HepG2 (cell line): ENCODE measurements around the gene FAM177B.

Source experiments
- GABPA ChIP-seq, 2 experiments: IDR thresholded peaks; 2 replicates each; pipeline ENCODE4 v1.6.1; 2011 to 2016; ENCODE audit warnings: low read depth in 2 of 2, low read length in 1 of 2, missing biosample characterization in 1 of 2, missing genetic modification characterization in 1 of 2
- TF ChIP-seq, protein P1 (sequence below): sonication (generic); formaldehyde crosslinking; IDR thresholded peaks from 2 replicates; pipeline ENCODE4 v1.4.0; 2020; ENCODE audit warnings: missing genetic modification reagents

DNA sequence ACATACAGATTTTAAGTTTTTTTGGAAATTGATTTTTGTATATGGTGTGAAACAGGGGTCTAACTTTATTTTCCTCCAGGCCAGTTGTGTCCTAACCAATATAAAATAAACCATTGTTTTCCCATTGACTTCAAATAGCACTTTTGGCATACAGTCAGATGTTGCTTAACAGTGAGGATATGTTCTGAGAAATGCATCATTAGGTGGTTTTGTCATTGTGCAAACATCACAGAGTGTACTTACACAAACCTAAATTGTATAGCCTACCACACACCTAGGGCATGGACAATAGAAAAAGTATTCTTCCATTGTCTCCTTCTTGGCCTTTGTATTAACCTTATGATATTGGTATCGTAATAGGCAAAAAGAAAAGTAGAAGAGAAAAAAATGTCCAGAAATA lies 40.5 kb downstream of the FAM177B start:
- TF ChIP-seq, protein P1, sequence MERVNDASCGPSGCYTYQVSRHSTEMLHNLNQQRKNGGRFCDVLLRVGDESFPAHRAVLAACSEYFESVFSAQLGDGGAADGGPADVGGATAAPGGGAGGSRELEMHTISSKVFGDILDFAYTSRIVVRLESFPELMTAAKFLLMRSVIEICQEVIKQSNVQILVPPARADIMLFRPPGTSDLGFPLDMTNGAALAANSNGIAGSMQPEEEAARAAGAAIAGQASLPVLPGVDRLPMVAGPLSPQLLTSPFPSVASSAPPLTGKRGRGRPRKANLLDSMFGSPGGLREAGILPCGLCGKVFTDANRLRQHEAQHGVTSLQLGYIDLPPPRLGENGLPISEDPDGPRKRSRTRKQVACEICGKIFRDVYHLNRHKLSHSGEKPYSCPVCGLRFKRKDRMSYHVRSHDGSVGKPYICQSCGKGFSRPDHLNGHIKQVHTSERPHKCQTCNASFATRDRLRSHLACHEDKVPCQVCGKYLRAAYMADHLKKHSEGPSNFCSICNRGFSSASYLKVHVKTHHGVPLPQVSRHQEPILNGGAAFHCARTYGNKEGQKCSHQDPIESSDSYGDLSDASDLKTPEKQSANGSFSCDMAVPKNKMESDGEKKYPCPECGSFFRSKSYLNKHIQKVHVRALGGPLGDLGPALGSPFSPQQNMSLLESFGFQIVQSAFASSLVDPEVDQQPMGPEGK (CRISPR knock-in tag): no peak
- TF ChIP-seq GABPA (IDR thresholded peaks at IDR 0.05; ENCODE audit: low read depth, low read length) (no peak), GABPA (CRISPR knock-in tag; IDR thresholded peaks at IDR 0.05; ENCODE audit: low read depth) (no peak)
